ENCODE measurements around the gene SLC24A4.

GRCh38 chr14:92383805-92384204 lies 60.8 kb downstream of the SLC24A4 start:
- TF ChIP-seq EGR1 (IDR thresholded peaks at IDR 0.05; ENCODE audit: low read depth): no peak
- no peak for TF ChIP-seq POLR2A (IDR thresholded peaks at IDR 0.05; ENCODE audit: borderline replicate concordance, extremely low read depth, insufficient read depth, insufficient read length)
- no peak for TF ChIP-seq CTCF (IDR thresholded peaks at IDR 0.05 in 2 of 3, conservative IDR thresholded peaks at IDR 0.05 in 1 of 3; ENCODE audit: borderline replicate concordance in 1 of 3, insufficient read depth in 1 of 3, low read depth in 2 of 3, low read length in 2 of 3)
- TF ChIP-seq POLR2AphosphoS5 (IDR thresholded peaks at IDR 0.05; ENCODE audit: low read depth, low read length): no peak
- no peak for TF ChIP-seq ZFX (IDR thresholded peaks at IDR 0.05)
- no peak for TF ChIP-seq FOSL1 (IDR thresholded peaks at IDR 0.05; ENCODE audit: low read depth)
- TF ChIP-seq, protein P1, sequence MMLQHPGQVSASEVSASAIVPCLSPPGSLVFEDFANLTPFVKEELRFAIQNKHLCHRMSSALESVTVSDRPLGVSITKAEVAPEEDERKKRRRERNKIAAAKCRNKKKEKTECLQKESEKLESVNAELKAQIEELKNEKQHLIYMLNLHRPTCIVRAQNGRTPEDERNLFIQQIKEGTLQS (IDR thresholded peaks at IDR 0.05): no peak
- no peak for TF ChIP-seq MAX (IDR thresholded peaks at IDR 0.05)
- no peak for TF ChIP-seq EZH2phosphoT487 (IDR thresholded peaks at IDR 0.05; ENCODE audit: borderline replicate concordance)
- TF ChIP-seq SP1 (IDR thresholded peaks at IDR 0.05; ENCODE audit: low read depth): no peak
- TF ChIP-seq YY1 (IDR thresholded peaks at IDR 0.05; ENCODE audit: extremely low read depth, insufficient replicate concordance, low read depth, low read length): no peak
- no peak for TF ChIP-seq EZH2 (IDR thresholded peaks at IDR 0.05)
